Erythroblast (primary cell): ENCODE results near the gene ADARB2.

ENCODE experiments used
- GATA1 ChIP-seq: IDR thresholded peaks from 2 replicates; pipeline ENCODE4 v1.6.1; 2011; ENCODE audit warnings: low read depth, mild to moderate bottlenecking, control low read depth, low read length, moderate library complexity
- POLR2A ChIP-seq: IDR thresholded peaks from 2 replicates; pipeline ENCODE4 v1.6.1; 2011; ENCODE audit warnings: mild to moderate bottlenecking, low read length

DNA sequence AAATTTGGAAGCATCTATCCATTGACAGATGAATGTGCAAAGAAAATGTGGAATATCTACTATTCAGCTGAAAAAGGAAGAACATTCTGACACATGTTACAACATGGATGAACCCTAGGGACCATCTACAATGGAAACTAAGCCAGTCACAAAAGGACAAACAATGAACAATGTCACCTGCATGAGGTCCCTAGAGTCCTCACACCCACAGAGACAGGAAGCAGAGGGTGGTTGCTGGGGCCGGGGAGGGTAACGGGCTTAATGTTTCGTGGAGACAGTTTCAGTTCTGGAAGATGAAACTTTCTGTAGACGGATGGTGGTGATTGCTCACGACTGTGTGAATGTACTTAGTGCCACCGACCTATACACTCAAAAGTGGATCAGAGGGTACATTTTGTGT lies 282.9 kb downstream of the ADARB2 start:
- no peak for TF ChIP-seq POLR2A
- TF ChIP-seq GATA1 = no peak
